ENCODE results near the gene FAM98C. TPM values are rescaled to one million over a fixed set of nuclear protein-coding genes. Genes with fewer than 3 reads are reported as not detected.
A peak's percentile ranks its signal among the peaks of the same experiment; 100 is the strongest.

The FAM98C gene
- total and polyA plus RNA-seq, 2 experiments from 2014 or later = 13.8 to 27.3 TPM

- TF ChIP-seq EZH2 (IDR thresholded peaks at IDR 0.05; ENCODE audit: insufficient read depth, poor library complexity, severe bottlenecking) = no peak
- no peak for TF ChIP-seq EZH2phosphoT487 (IDR thresholded peaks at IDR 0.05; ENCODE audit: insufficient read depth, low read depth)
- Histone ChIP-seq H3F3A (ENCODE audit: insufficient read depth) (0 out of 2 replicates have a peak, but pooled peaks cover 4% of the 10 kb centered on the region), H3K36me3 (ENCODE audit: low read depth) (no peaks in the 10 kb centered on the region), H3K27me3 (replicated peaks; ENCODE audit: insufficient read depth) (0 out of 2 replicates have a peak, but pooled peaks cover 5% of the 10 kb centered on the region), H3K9me2 (ENCODE audit: insufficient read depth) (no peaks in the 10 kb centered on the region), H3K4me3 (no peak overlapping the region), H3K4me2 (ENCODE audit: unreplicated experiment) (no peak overlapping the region), H3K9ac (no peak overlapping the region), H3K79me2 (ENCODE audit: insufficient read depth) (no peaks in the 10 kb centered on the region), H4K20me1 (ENCODE audit: insufficient read depth) (no peaks in the 10 kb centered on the region), H3K9me3 (ENCODE audit: low read depth) (no peaks in the 10 kb centered on the region), H3K4me1 (ENCODE audit: insufficient read depth) (no peaks in the 10 kb centered on the region), H3K27ac (no peak overlapping the region), H2AFZ (no peak overlapping the region)
- 63 to 76% methylated on average over 5 to 6 of the region's 6 CpGs for WGBS, 2 experiments (ENCODE audit: low coverage in 1 of 2, low lambda C conversion rate in 2 of 2, missing lambda C conversion rate in 2 of 2)
- in situ Hi-C loops (cut with MboI) = loop anchor here (10.0 kb wide), 1 partner anchor 221 kb away; no protein-coding TSS in a partner anchor
- DNase-seq = no peak
Measured at GRCh38 chr19:38413416-38413815, 10.5 kb downstream of the FAM98C start.

- WGBS, 2 experiments (ENCODE audit: low coverage in 1 of 2, low lambda C conversion rate in 2 of 2, missing lambda C conversion rate in 2 of 2) = 39 to 41% methylated on average over 8 of the region's 8 CpGs
- in situ Hi-C loops (cut with MboI) = loop anchor here (10.0 kb wide), 1 partner anchor 218 kb away; no protein-coding TSS in a partner anchor
Measured at GRCh38 chr19:38417146-38417543, 14.3 kb downstream of the FAM98C start.

DNA sequence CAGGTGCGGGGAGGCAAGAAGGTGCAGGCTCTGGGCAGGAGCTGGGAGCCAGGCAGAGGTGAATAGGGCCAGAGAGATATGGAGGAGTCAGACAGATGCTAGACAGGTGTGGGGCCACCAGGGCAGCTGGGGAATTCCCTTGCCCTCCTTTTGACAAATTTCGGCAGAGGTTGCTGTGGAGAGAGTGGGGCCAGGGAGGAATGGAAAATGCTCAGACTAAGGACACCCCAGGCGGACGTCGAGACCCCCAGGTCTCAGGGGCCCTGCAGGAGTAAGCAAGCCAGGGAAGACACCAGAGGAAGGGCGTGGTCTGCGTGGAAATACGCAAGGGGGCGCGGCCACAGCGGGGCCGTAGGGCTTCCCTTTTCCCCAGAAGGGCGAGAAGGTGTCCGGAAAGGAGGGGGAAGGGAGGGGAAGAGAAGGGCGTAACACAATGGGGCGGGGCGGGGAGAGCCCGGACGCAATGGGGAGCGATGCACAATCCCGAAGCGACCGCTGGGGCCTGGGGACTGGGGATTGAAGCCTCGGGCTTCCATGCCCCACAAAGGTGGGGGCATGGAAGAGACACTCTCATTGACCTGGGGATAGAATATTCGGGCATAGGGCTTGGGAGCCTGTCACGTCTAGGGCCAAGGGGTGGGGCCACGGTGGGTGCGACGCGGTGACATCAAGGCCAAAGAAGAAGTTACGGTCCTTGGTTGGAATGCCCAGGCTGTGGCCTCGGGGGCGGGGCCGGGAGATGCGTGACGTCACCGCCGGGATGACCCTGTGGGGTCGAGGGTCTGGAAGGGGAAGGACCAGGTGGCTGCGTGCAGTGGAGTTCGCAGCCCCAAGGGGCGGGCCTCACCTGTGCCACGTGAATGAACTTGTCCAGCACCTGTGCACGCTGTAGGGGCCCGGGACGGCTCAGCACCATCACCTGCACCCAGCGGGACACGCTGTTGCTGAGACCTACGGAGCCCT is 14.9 kb downstream of the FAM98C start:
- WGBS, 2 experiments (ENCODE audit: low coverage in 1 of 2, low lambda C conversion rate in 2 of 2, missing lambda C conversion rate in 2 of 2) = 5% methylated on average over 33 to 48 of the region's 49 CpGs
- no peak overlapping the region for H3K4me2 ChIP-seq (ENCODE audit: unreplicated experiment)
- peak overlapping the region; percentile 19; the same call in 1 of the 2 replicates for H3K4me3 ChIP-seq
- H2AFZ ChIP-seq = no peak overlapping the region
- no peak overlapping the region for H3K27ac ChIP-seq
- no peaks in the 10 kb centered on the region for H3K36me3 ChIP-seq (ENCODE audit: low read depth)
- no peak overlapping the region for H3K9ac ChIP-seq
- H3K79me2 ChIP-seq (ENCODE audit: insufficient read depth) = no peaks in the 10 kb centered on the region
- in situ Hi-C loops (cut with MboI) = loop anchor here (10.0 kb wide), 1 partner anchor 217 kb away; no protein-coding TSS in a partner anchor
- H4K20me1 ChIP-seq (ENCODE audit: insufficient read depth) = no peaks in the 10 kb centered on the region
- H3K4me1 ChIP-seq (ENCODE audit: insufficient read depth) = no peaks in the 10 kb centered on the region
- no peaks in the 10 kb centered on the region for H3K9me3 ChIP-seq (ENCODE audit: low read depth)
- no peaks in the 10 kb centered on the region for H3K9me2 ChIP-seq (ENCODE audit: insufficient read depth)
- TF ChIP-seq EZH2 (IDR thresholded peaks at IDR 0.05; ENCODE audit: insufficient read depth, poor library complexity, severe bottlenecking) (no peak), EZH2phosphoT487 (IDR thresholded peaks at IDR 0.05; ENCODE audit: insufficient read depth, low read depth) (no peak)
- H3F3A ChIP-seq (ENCODE audit: insufficient read depth) = no peaks in the 10 kb centered on the region
- peak; percentile 46 for DNase-seq
- 0 out of 2 replicates have a peak, but pooled peaks cover 15% of the 10 kb centered on the region for H3K27me3 ChIP-seq (replicated peaks; ENCODE audit: insufficient read depth)

More at GRCh38 chr19:38417146-38417543, 14.3 kb downstream of the FAM98C start:
- no peak for DNase-seq
- no peaks in the 10 kb centered on the region for H3K36me3 ChIP-seq (ENCODE audit: low read depth)
- no peaks in the 10 kb centered on the region for H3F3A ChIP-seq (ENCODE audit: insufficient read depth)
- H3K9ac ChIP-seq = no peak overlapping the region
- no peaks in the 10 kb centered on the region for H3K4me1 ChIP-seq (ENCODE audit: insufficient read depth)
- TF ChIP-seq EZH2phosphoT487 (IDR thresholded peaks at IDR 0.05; ENCODE audit: insufficient read depth, low read depth) = no peak
- no peak for TF ChIP-seq EZH2 (IDR thresholded peaks at IDR 0.05; ENCODE audit: insufficient read depth, poor library complexity, severe bottlenecking)
- H3K4me3 ChIP-seq = no peak overlapping the region
- no peaks in the 10 kb centered on the region for H4K20me1 ChIP-seq (ENCODE audit: insufficient read depth)
- no peak overlapping the region for H3K4me2 ChIP-seq (ENCODE audit: unreplicated experiment)
- no peaks in the 10 kb centered on the region for H3K9me3 ChIP-seq (ENCODE audit: low read depth)
- no peak overlapping the region for H3K27ac ChIP-seq
- H3K9me2 ChIP-seq (ENCODE audit: insufficient read depth) = no peaks in the 10 kb centered on the region
- 0 out of 2 replicates have a peak, but pooled peaks cover 15% of the 10 kb centered on the region for H3K27me3 ChIP-seq (replicated peaks; ENCODE audit: insufficient read depth)
- H2AFZ ChIP-seq = no peak overlapping the region
- H3K79me2 ChIP-seq (ENCODE audit: insufficient read depth) = no peaks in the 10 kb centered on the region

- DNase-seq = no peak
- H2AFZ ChIP-seq = no peak overlapping the region
- H3F3A ChIP-seq (ENCODE audit: insufficient read depth) = no peaks in the 10 kb centered on the region
- no peaks in the 10 kb centered on the region for H4K20me1 ChIP-seq (ENCODE audit: insufficient read depth)
- TF ChIP-seq EZH2phosphoT487 (IDR thresholded peaks at IDR 0.05; ENCODE audit: insufficient read depth, low read depth) = no peak
- no peak for TF ChIP-seq EZH2 (IDR thresholded peaks at IDR 0.05; ENCODE audit: insufficient read depth, poor library complexity, severe bottlenecking)
- no peaks in the 10 kb centered on the region for H3K79me2 ChIP-seq (ENCODE audit: insufficient read depth)
- H3K4me3 ChIP-seq = no peak overlapping the region
- no peak overlapping the region for H3K4me2 ChIP-seq (ENCODE audit: unreplicated experiment)
- H3K27me3 ChIP-seq (replicated peaks; ENCODE audit: insufficient read depth) = peaks cover 22% of the 10 kb centered on the region
- H3K9me2 ChIP-seq (ENCODE audit: insufficient read depth) = no peaks in the 10 kb centered on the region
- no peaks in the 10 kb centered on the region for H3K4me1 ChIP-seq (ENCODE audit: insufficient read depth)
- no peaks in the 10 kb centered on the region for H3K36me3 ChIP-seq (ENCODE audit: low read depth)
- H3K9ac ChIP-seq = no peak overlapping the region
- 72 to 77% methylated on average over 8 to 9 of the region's 9 CpGs for WGBS, 2 experiments (ENCODE audit: low coverage in 1 of 2, low lambda C conversion rate in 2 of 2, missing lambda C conversion rate in 2 of 2)
- in situ Hi-C loops (cut with MboI) = no loop called here
- no peak overlapping the region for H3K27ac ChIP-seq
- H3K9me3 ChIP-seq (ENCODE audit: low read depth) = no peaks in the 10 kb centered on the region
Measured at GRCh38 chr19:38420935-38421334, 18.0 kb downstream of the FAM98C start.

All from GM23248 (cell line).